GM23338 (cell line): ENCODE results near the gene CRK. TPM values are rescaled to one million over a fixed set of nuclear protein-coding genes. Genes with fewer than 3 reads are reported as not detected.

Experiments used
- ATAC-seq: fragments of 200-7000 bp; cut with Tn5 transposase; 3 replicates; pipeline ENCODE4 v1.9.1; 2020
- DNase-seq: peaks from one replicate; pipeline ENCODE4 v3.0.0-alpha.2; 2015; ENCODE audit warnings: low spot score
- H2AFZ ChIP-seq: fragments of 200-600 bp; sonication (generic); 2 replicates; pipeline ENCODE4 v1.8.0; 2016; ENCODE audit warnings: antibody characterized with exemption, mild to moderate bottlenecking, moderate library complexity
- H3F3A ChIP-seq: fragments of 200-600 bp; sonication (generic); replicated peaks from 2 replicates; pipeline ENCODE4 v1.8.0; 2017; ENCODE audit warnings: antibody characterized with exemption, mixed run types, low read depth
- H3K27ac ChIP-seq: fragments of 200-600 bp; sonication (generic); 2 replicates; pipeline ENCODE4 v1.6.1; 2016; ENCODE audit warnings: low read depth
- H3K27me3 ChIP-seq: fragments of 200-600 bp; sonication (generic); 2 replicates; pipeline ENCODE4 v1.8.0; 2016; ENCODE audit warnings: mild to moderate bottlenecking, mixed run types, moderate library complexity; ENCODE audit not compliant: insufficient read depth
- H3K36me3 ChIP-seq: fragments of 200-600 bp; sonication (generic); 2 replicates; pipeline ENCODE4 v1.8.0; 2016; ENCODE audit warnings: mild to moderate bottlenecking; ENCODE audit not compliant: insufficient read depth
- H3K4me1 ChIP-seq: fragments of 200-600 bp; sonication (generic); 2 replicates; pipeline ENCODE4 v1.8.0; 2016; ENCODE audit warnings: mild to moderate bottlenecking, moderate library complexity; ENCODE audit not compliant: insufficient read depth
- H3K4me2 ChIP-seq: fragments of 200-600 bp; sonication (generic); 2 replicates; pipeline ENCODE4 v1.7.1; 2017; ENCODE audit warnings: mixed run types
- H3K4me3 ChIP-seq: fragments of 200-600 bp; sonication (generic); 2 replicates; pipeline ENCODE4 v1.6.1; 2016; ENCODE audit warnings: mixed run types
- H3K79me2 ChIP-seq: fragments of 200-600 bp; sonication (generic); replicated peaks from 2 replicates; pipeline ENCODE4 v1.8.0; 2017; ENCODE audit warnings: mild to moderate bottlenecking; ENCODE audit not compliant: insufficient read depth
- H3K9me2 ChIP-seq: fragments of 200-600 bp; sonication (generic); 2 replicates; pipeline ENCODE4 v1.8.0; 2017; ENCODE audit not compliant: insufficient read depth
- H4K20me1 ChIP-seq: fragments of 200-600 bp; sonication (generic); replicated peaks from 2 replicates; pipeline ENCODE4 v1.8.0; 2017; ENCODE audit warnings: mild to moderate bottlenecking; ENCODE audit not compliant: insufficient read depth
- H3K27ac Mint-ChIP-seq: 2 replicates; pipeline ENCODE4 v1.8.0; 2020; ENCODE audit warnings: inconsistent platforms, mild to moderate bottlenecking, moderate library complexity, mixed read lengths
- H3K27me3 Mint-ChIP-seq: 3 replicates; pipeline ENCODE4 v1.8.0; 2022; ENCODE audit warnings: low read depth, mild to moderate bottlenecking, moderate library complexity, mixed read lengths, inconsistent platforms; ENCODE audit not compliant: insufficient read depth, poor library complexity
- H3K36me3 Mint-ChIP-seq: 3 replicates; pipeline ENCODE4 v1.8.0; 2021; ENCODE audit warnings: low read depth, mild to moderate bottlenecking, inconsistent platforms, moderate library complexity, mixed read lengths
- H3K4me1 Mint-ChIP-seq: 3 replicates; pipeline ENCODE4 v1.8.0; 2020; ENCODE audit warnings: mild to moderate bottlenecking, inconsistent platforms, mixed read lengths
- H3K4me3 Mint-ChIP-seq: 3 replicates; pipeline ENCODE4 v1.8.0; 2021; ENCODE audit warnings: moderate library complexity, mild to moderate bottlenecking, inconsistent platforms, mixed read lengths
- H3K9me3 Mint-ChIP-seq: 3 replicates; pipeline ENCODE4 v1.8.0; 2020; ENCODE audit warnings: moderate library complexity, mild to moderate bottlenecking, inconsistent platforms, mixed read lengths
- CREB1 ChIP-seq: fragments of 250-450 bp; sonication (Bioruptor Pico); IDR thresholded peaks from 2 replicates; pipeline ENCODE4 v1.5.0; 2020; ENCODE audit warnings: low read depth, mild to moderate bottlenecking, moderate library complexity
- EZH2phosphoT487 ChIP-seq: fragments of 200-600 bp; sonication (generic); IDR thresholded peaks from one replicate; pipeline ENCODE4 v1.8.1; 2018; ENCODE audit warnings: antibody characterized with exemption; ENCODE audit not compliant: unreplicated experiment
- JUNB ChIP-seq: IDR thresholded peaks from one replicate; pipeline ENCODE4 v1.6.1; 2016; ENCODE audit warnings: antibody characterized with exemption; ENCODE audit not compliant: unreplicated experiment
- NANOG ChIP-seq: IDR thresholded peaks from 2 replicates; pipeline ENCODE4 v1.6.1; 2016; ENCODE audit warnings: antibody characterized with exemption, borderline replicate concordance
- POLR2AphosphoS5 ChIP-seq: IDR thresholded peaks from 2 replicates; pipeline ENCODE4 v1.6.1; 2016; ENCODE audit warnings: antibody characterized with exemption, low read depth
- ZNF114 ChIP-seq: fragments of 250-450 bp; sonication (Bioruptor Pico); IDR thresholded peaks from 2 replicates; pipeline ENCODE4 v1.5.0; 2020; ENCODE audit warnings: mild to moderate bottlenecking, moderate library complexity
- ZNF331 ChIP-seq: fragments of 250-450 bp; sonication (Bioruptor Pico); IDR thresholded peaks from 2 replicates; pipeline ENCODE4 v1.5.0; 2020; ENCODE audit warnings: low read depth, mild to moderate bottlenecking, moderate library complexity
- polyA plus RNA-seq: library from polyadenylated mRNA; unstranded; fragments of >200 nt; fragmentation: Nextera tagmentation; extraction: Ambion mirVana; gene quantifications from 2 replicates; pipeline ENCODE4 v1.2.1, GENCODE V29; 2016
- total RNA-seq: library from RNA; depleted of rRNA; stranded (reverse); fragments of >200 nt; shearing (Covaris generic); gene quantifications from 2 replicates; pipeline ENCODE4 v1.2.3, GENCODE V29; 2014
- TF ChIP-seq, protein P1 (sequence below): IDR thresholded peaks from 2 replicates; pipeline ENCODE4 v1.6.1; 2016; ENCODE audit warnings: antibody characterized with exemption
- TF ChIP-seq, protein P2 (sequence below): IDR thresholded peaks from one replicate; pipeline ENCODE4 v1.6.1; 2018; ENCODE audit warnings: antibody characterized with exemption; ENCODE audit not compliant: unreplicated experiment

Gene CRK
- total and polyA plus RNA-seq, 2 experiments from 2014 or later: 32.6 to 59.8 TPM

DNA sequence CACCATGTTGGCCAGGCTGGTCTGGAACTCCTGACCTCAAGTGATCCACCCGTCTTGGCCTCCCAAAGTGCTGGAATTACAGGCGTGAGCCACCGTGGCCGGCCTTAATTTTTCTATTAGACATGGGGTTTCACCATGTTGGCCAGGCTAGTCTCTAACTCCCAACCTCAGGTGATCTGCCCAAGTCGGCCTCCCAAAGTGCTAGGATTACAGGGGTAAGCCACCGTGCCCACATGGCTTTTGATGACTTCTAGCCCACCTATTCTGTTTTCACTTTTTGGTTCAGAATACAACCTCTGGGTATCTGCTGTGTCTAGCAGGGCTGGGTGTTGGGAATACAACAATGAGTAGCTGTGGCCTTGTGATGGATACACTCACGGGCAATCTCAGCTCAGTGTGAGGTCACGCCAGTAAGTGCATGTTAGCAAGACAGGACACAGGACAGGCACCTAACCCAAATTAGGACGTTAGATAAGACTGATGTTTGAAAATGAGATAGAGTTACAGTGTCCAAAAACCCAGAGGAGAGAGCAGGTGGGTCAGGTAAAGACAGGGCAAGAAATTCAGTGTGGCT lies 41.9 kb downstream of the CRK start (continued):
- no peak for TF ChIP-seq JUNB

DNA sequence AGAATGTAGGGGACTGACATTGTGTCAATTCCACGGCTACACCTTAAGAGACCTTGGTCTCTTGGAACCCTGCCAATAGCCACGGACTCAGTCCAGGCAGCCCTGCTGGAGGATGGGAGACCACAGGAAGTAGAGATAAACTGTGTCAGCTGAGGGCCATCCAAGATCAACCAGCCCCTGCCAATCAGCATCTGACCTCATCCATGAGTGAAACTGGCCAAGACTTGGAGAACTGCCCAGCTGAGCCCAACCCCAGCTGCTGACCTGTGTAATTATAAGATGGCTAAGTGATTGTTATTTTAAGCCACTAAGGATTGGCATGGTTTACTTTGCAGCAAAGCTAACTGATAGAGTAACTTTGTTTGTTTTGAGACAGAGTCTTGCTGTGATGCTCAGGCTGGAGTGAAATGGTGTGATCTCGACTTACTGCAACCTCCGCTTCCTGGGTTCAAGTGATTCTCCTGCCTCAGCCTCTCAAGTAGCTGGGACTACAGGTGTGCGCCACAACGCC lies 42.7 kb downstream of the CRK start:
- H3K4me3 Mint-ChIP-seq: no peak overlapping the region
- H3K4me3 ChIP-seq: no peak overlapping the region
- no peaks in the 10 kb centered on the region; the same call in 2 of the 3 replicates for H3K9me3 Mint-ChIP-seq

DNA sequence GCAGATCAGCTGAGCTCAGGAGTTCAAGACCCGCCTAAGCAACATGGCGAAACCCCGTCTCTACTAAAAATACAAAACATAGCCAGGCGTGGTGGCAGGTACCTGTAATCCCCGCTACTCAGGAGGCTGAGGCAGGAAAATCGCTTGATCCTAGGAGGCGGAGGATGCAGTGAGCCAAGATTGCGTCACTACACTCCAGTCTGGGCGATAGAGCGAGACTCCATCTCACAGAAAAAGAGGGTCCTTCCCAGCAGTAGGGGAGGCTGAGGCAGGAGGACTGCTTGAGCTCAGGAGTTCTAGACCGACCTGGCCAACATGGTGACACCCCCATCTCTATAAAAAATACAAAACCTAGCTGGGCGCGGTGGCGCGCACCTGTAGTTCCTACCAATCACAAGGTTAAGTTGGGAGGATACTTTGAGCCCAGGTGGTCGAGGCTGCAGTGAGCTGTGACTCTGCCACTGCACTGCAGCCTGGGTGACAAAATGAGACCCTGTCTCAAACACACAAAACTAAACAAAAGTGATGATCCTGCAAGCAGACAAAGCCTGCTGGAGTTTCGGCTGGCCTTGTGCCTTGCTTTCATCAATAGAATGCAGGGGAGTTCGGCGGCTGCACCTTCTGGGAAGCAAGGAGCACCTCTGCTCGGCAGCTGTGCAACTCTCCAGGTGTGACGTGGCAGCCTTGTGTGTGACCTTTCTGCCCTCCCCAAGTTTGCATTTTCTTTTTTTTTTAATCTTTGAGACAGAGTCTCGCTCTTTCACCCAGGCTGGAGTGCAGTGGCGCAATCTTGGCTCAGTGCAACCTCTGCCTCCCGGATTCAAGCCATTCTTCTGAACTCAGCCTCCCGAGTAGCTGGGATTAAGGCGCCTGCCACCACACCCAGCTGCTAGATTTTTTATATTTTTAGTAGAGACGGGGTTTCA lies 43.6 kb downstream of the CRK start:
- no peaks in the 10 kb centered on the region for H3K36me3 ChIP-seq
- H3K4me2 ChIP-seq: no peak overlapping the region
- TF ChIP-seq ZNF114: no peak
- no peak for TF ChIP-seq ZNF331 (CRISPR knock-in tag)
- TF ChIP-seq POLR2AphosphoS5: no peak
- TF ChIP-seq, protein P1, sequence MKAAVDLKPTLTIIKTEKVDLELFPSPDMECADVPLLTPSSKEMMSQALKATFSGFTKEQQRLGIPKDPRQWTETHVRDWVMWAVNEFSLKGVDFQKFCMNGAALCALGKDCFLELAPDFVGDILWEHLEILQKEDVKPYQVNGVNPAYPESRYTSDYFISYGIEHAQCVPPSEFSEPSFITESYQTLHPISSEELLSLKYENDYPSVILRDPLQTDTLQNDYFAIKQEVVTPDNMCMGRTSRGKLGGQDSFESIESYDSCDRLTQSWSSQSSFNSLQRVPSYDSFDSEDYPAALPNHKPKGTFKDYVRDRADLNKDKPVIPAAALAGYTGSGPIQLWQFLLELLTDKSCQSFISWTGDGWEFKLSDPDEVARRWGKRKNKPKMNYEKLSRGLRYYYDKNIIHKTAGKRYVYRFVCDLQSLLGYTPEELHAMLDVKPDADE: no peak
- TF ChIP-seq CREB1 (CRISPR knock-in tag): no peak
- no peak for TF ChIP-seq NANOG
- no peak for TF ChIP-seq EZH2phosphoT487
- Mint-ChIP-seq H3K27ac (no peak overlapping the region), H3K9me3 (no peaks in the 10 kb centered on the region; the same call in 2 of the 3 replicates), H3K4me3 (no peak overlapping the region), H3K36me3 (no peaks in the 10 kb centered on the region), H3K27me3 (peaks cover 6% of the 10 kb centered on the region), H3K4me1 (no peaks in the 10 kb centered on the region; the same call in 2 of the 3 replicates)
- H4K20me1 ChIP-seq: 0 out of 2 replicates have a peak, but pooled peaks cover 5% of the 10 kb centered on the region
- DNase-seq: no peak
- H3F3A ChIP-seq: 0 out of 2 replicates have a peak, but pooled peaks cover 2% of the 10 kb centered on the region
- no peaks in the 10 kb centered on the region for H3K9me2 ChIP-seq
- no peaks in the 10 kb centered on the region for H3K79me2 ChIP-seq
- no peak overlapping the region for H3K4me3 ChIP-seq
- ATAC-seq: no peak
- no peak overlapping the region for H3K27ac ChIP-seq
- no peak overlapping the region for H2AFZ ChIP-seq
- no peaks in the 10 kb centered on the region; the same call in 1 of the 2 replicates for H3K4me1 ChIP-seq
- no peaks in the 10 kb centered on the region for H3K27me3 ChIP-seq

More for the DNA sequence above, 42.7 kb downstream of the CRK start:
- Histone ChIP-seq H2AFZ (no peak overlapping the region), H3K79me2 (no peaks in the 10 kb centered on the region), H3K36me3 (no peaks in the 10 kb centered on the region), H3K27me3 (no peaks in the 10 kb centered on the region), H3K9me2 (no peaks in the 10 kb centered on the region), H3F3A (0 out of 2 replicates have a peak, but pooled peaks cover 2% of the 10 kb centered on the region), H4K20me1 (peaks cover 9% of the 10 kb centered on the region; the same call in 1 of the 2 replicates), H3K4me1 (no peaks in the 10 kb centered on the region; the same call in 1 of the 2 replicates), H3K27ac (no peak overlapping the region), H3K4me2 (no peak overlapping the region)
- TF ChIP-seq, protein P2, sequence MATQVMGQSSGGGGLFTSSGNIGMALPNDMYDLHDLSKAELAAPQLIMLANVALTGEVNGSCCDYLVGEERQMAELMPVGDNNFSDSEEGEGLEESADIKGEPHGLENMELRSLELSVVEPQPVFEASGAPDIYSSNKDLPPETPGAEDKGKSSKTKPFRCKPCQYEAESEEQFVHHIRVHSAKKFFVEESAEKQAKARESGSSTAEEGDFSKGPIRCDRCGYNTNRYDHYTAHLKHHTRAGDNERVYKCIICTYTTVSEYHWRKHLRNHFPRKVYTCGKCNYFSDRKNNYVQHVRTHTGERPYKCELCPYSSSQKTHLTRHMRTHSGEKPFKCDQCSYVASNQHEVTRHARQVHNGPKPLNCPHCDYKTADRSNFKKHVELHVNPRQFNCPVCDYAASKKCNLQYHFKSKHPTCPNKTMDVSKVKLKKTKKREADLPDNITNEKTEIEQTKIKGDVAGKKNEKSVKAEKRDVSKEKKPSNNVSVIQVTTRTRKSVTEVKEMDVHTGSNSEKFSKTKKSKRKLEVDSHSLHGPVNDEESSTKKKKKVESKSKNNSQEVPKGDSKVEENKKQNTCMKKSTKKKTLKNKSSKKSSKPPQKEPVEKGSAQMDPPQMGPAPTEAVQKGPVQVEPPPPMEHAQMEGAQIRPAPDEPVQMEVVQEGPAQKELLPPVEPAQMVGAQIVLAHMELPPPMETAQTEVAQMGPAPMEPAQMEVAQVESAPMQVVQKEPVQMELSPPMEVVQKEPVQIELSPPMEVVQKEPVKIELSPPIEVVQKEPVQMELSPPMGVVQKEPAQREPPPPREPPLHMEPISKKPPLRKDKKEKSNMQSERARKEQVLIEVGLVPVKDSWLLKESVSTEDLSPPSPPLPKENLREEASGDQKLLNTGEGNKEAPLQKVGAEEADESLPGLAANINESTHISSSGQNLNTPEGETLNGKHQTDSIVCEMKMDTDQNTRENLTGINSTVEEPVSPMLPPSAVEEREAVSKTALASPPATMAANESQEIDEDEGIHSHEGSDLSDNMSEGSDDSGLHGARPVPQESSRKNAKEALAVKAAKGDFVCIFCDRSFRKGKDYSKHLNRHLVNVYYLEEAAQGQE: no peak
- peak; percentile 66 for TF ChIP-seq ZNF331 (CRISPR knock-in tag)
- H3K27me3 Mint-ChIP-seq: peaks cover 6% of the 10 kb centered on the region
- H3K36me3 Mint-ChIP-seq: peaks cover 3% of the 10 kb centered on the region; the same call in 1 of the 3 replicates
- DNase-seq (no peak), ATAC-seq (no peak)
- H3K27ac Mint-ChIP-seq: no peak overlapping the region
- H3K4me1 Mint-ChIP-seq: no peaks in the 10 kb centered on the region; the same call in 2 of the 3 replicates
